Activated naive CD4-positive, alpha-beta T cell treated with anti-CD3 and anti-CD28 coated beads, Interleukin-2, amount 50 U/mL, for 72 hours (primary cell): ENCODE data around the gene SLCO2B1. TPM values are rescaled to one million over a fixed set of nuclear protein-coding genes. Genes with fewer than 3 reads are reported as not detected.
"Not testable (repeated sequence)": the region's sequence is repeated elsewhere in the genome, so short reads cannot be mapped to it uniquely, and the experiment has no call there.

Source experiments
- ATAC-seq, 2 donors: fragments of 150-1000 bp; cut with Tn5 transposase; 2 replicates each; pipeline ENCODE4 v1.10.0; 2021; ENCODE audit warnings: mild to moderate bottlenecking in 2 of 2, moderate library complexity in 2 of 2
- DNase-seq, 2 donors: peaks; one replicate each; pipeline ENCODE4 v3.0.0; 2021 to 2022; ENCODE audit warnings: low spot score in 2 of 2
- H3K27ac Mint-ChIP-seq, 2 donors: one replicate each; pipeline ENCODE4 v1.8.0; 2022; ENCODE audit warnings: mild to moderate bottlenecking in 2 of 2, mixed read lengths in 2 of 2
- H3K36me3 Mint-ChIP-seq, 2 donors: one replicate each; pipeline ENCODE4 v1.8.0; 2022; ENCODE audit warnings: mixed read lengths in 2 of 2
- H3K9me3 Mint-ChIP-seq, 2 donors: one replicate each; pipeline ENCODE4 v1.8.0; 2022; ENCODE audit warnings: mixed read lengths in 2 of 2
- total RNA-seq, 2 donors: library from RNA; stranded (reverse); gene quantifications; one replicate each; pipeline ENCODE4 v1.2.3, GENCODE V29; 2022

The SLCO2B1 gene
- not detected for total RNA-seq

- Mint-ChIP-seq H3K9me3 (no peaks in the 10 kb centered on the region), H3K36me3 (no peaks in the 10 kb centered on the region), H3K27ac (peak within 1 kb of the TSS in 1 of 2 donors; percentile 26)
- DNase-seq, result no peak
- ATAC-seq, result no peak
Measured at GRCh38 chr11:75150879-75151278, at the start of gene SLCO2B1. Gene SLCO2B1 (plus strand): TSS chr11:75151107. CDS start chr11:75151382, 275 bp downstream.

GRCh38 chr11:75101424-75102128 lies 49.3 kb upstream of the SLCO2B1 start:
- ATAC-seq (no peak), DNase-seq (no peak)
- peaks cover 0 to 3% of the 10 kb centered on the region in 2 donors for H3K9me3 Mint-ChIP-seq
- H3K27ac Mint-ChIP-seq, result no peak overlapping the region
- H3K36me3 Mint-ChIP-seq, result no peaks in the 10 kb centered on the region

- H3K9me3 Mint-ChIP-seq, result peaks cover 0 to 3% of the 10 kb centered on the region in 2 donors
- peak; percentile 59 to 80 for ATAC-seq
- H3K36me3 Mint-ChIP-seq, result no peaks in the 10 kb centered on the region
- H3K27ac Mint-ChIP-seq, result no peak overlapping the region
- DNase-seq, result no peak
Measured at GRCh38 chr11:75103380-75104026, 47.4 kb upstream of the SLCO2B1 start.

GRCh38 chr11:75105462-75105925 lies 45.4 kb upstream of the SLCO2B1 start:
- ATAC-seq (no peak), DNase-seq (no peak)
- Mint-ChIP-seq H3K27ac (no peak overlapping the region), H3K36me3 (no peaks in the 10 kb centered on the region), H3K9me3 (no peaks in the 10 kb centered on the region)

- H3K27ac Mint-ChIP-seq, DNase-seq, H3K9me3 Mint-ChIP-seq, ATAC-seq, H3K36me3 Mint-ChIP-seq: not testable (repeated sequence)
Measured at GRCh38 chr11:75105967-75106681, 44.8 kb upstream of the SLCO2B1 start.

GRCh38 chr11:75107187-75107586 lies 43.7 kb upstream of the SLCO2B1 start:
- Mint-ChIP-seq H3K36me3 (peaks cover 6 to 7% of the 10 kb centered on the region in 2 donors), H3K9me3 (peaks cover 9 to 11% of the 10 kb centered on the region in 2 donors), H3K27ac (no peak overlapping the region)
- DNase-seq, result no peak
- ATAC-seq, result no peak

- DNase-seq (no peak), ATAC-seq (no peak)
- Mint-ChIP-seq H3K27ac (no peak overlapping the region), H3K9me3 (peaks cover 23 to 24% of the 10 kb centered on the region in 2 donors), H3K36me3 (peaks cover 6 to 22% of the 10 kb centered on the region in 2 donors)
Measured at GRCh38 chr11:75112200-75112599, 38.7 kb upstream of the SLCO2B1 start.

GRCh38 chr11:75113030-75113429 lies 37.9 kb upstream of the SLCO2B1 start:
- DNase-seq, result no peak
- H3K36me3 Mint-ChIP-seq, result peaks cover 6 to 22% of the 10 kb centered on the region in 2 donors
- no peak for ATAC-seq

GRCh38 chr11:75114465-75114864 lies 36.4 kb upstream of the SLCO2B1 start:
- DNase-seq, result no peak
- Mint-ChIP-seq H3K9me3 (peaks cover 23 to 24% of the 10 kb centered on the region in 2 donors), H3K27ac (no peak overlapping the region), H3K36me3 (peaks cover 6 to 22% of the 10 kb centered on the region in 2 donors)
- no peak for ATAC-seq

More at GRCh38 chr11:75113030-75113429, 37.9 kb upstream of the SLCO2B1 start:
- peaks cover 23 to 24% of the 10 kb centered on the region in 2 donors for H3K9me3 Mint-ChIP-seq
- no peak overlapping the region for H3K27ac Mint-ChIP-seq

- H3K9me3 Mint-ChIP-seq, result peaks cover 9 to 12% of the 10 kb centered on the region in 2 donors
- H3K27ac Mint-ChIP-seq, result no peak overlapping the region
- DNase-seq (no peak), ATAC-seq (no peak)
- peaks cover 0 to 11% of the 10 kb centered on the region in 2 donors for H3K36me3 Mint-ChIP-seq
Measured at GRCh38 chr11:75118577-75118976, 32.3 kb upstream of the SLCO2B1 start.

- no peak for ATAC-seq
- Mint-ChIP-seq H3K36me3 (no peaks in the 10 kb centered on the region), H3K9me3 (no peaks in the 10 kb centered on the region), H3K27ac (no peak overlapping the region)
- no peak for DNase-seq
Measured at GRCh38 chr11:75126564-75126963, 24.3 kb upstream of the SLCO2B1 start.

- DNase-seq, result no peak
- Mint-ChIP-seq H3K9me3 (no peaks in the 10 kb centered on the region), H3K36me3 (no peaks in the 10 kb centered on the region), H3K27ac (no peak overlapping the region)
- no peak for ATAC-seq
Measured at GRCh38 chr11:75132080-75132479, 18.8 kb upstream of the SLCO2B1 start.

GRCh38 chr11:75133976-75134375 lies 16.9 kb upstream of the SLCO2B1 start:
- no peaks in the 10 kb centered on the region for H3K9me3 Mint-ChIP-seq
- DNase-seq (no peak), ATAC-seq (no peak)
- H3K36me3 Mint-ChIP-seq, result no peaks in the 10 kb centered on the region
- H3K27ac Mint-ChIP-seq, result no peak overlapping the region

- no peak for ATAC-seq
- Mint-ChIP-seq H3K27ac (no peak overlapping the region), H3K9me3 (no peaks in the 10 kb centered on the region), H3K36me3 (no peaks in the 10 kb centered on the region)
- DNase-seq, result no peak
Measured at GRCh38 chr11:75135021-75135650, 15.8 kb upstream of the SLCO2B1 start.

GRCh38 chr11:75135651-75136050 lies 15.3 kb upstream of the SLCO2B1 start:
- H3K27ac Mint-ChIP-seq, result no peak overlapping the region
- no peak for ATAC-seq
- H3K36me3 Mint-ChIP-seq, result no peaks in the 10 kb centered on the region

GRCh38 chr11:75140269-75141138 lies 10.4 kb upstream of the SLCO2B1 start:
- ATAC-seq (peak; percentile 43 to 56), DNase-seq (peak; percentile 66 to 89)
- no peak overlapping the region for H3K27ac Mint-ChIP-seq
- no peaks in the 10 kb centered on the region for H3K9me3 Mint-ChIP-seq
- no peaks in the 10 kb centered on the region for H3K36me3 Mint-ChIP-seq

More at GRCh38 chr11:75135651-75136050, 15.3 kb upstream of the SLCO2B1 start:
- no peak for DNase-seq
- no peaks in the 10 kb centered on the region for H3K9me3 Mint-ChIP-seq
